ENCODE results near the gene SCP2D1. TPM values are rescaled to one million over a fixed set of nuclear protein-coding genes. Genes with fewer than 3 reads are reported as not detected.

SCP2D1 gene
- total RNA-seq, 1 donor from 2014 or later, result not detected

GRCh38 chr20:18796282-18796833 is 17.2 kb upstream of the SCP2D1 start:
- Mint-ChIP-seq H3K27me3 (ENCODE audit: low read depth) (peaks cover 12% of the 10 kb centered on the region), H3K27ac (ENCODE audit: unreplicated experiment) (no peak overlapping the region), H3K4me1 (ENCODE audit: low read depth) (peaks cover 10% of the 10 kb centered on the region), H3K9me3 (ENCODE audit: low read depth) (peaks cover 14% of the 10 kb centered on the region), H3K36me3 (ENCODE audit: low read depth) (no peaks in the 10 kb centered on the region), H3K4me3 (ENCODE audit: unreplicated experiment) (no peak overlapping the region)
- no peak for TF ChIP-seq CTCF (IDR thresholded peaks at IDR 0.05)
- DNase-seq (ENCODE audit: low spot score), result no peak

- H3K36me3 Mint-ChIP-seq (ENCODE audit: low read depth), result no peaks in the 10 kb centered on the region
- H3K27ac Mint-ChIP-seq (ENCODE audit: unreplicated experiment), result no peak overlapping the region
- no peak for TF ChIP-seq CTCF (IDR thresholded peaks at IDR 0.05)
- no peaks in the 10 kb centered on the region for H3K4me1 Mint-ChIP-seq (ENCODE audit: low read depth)
- no peak overlapping the region for H3K4me3 Mint-ChIP-seq (ENCODE audit: unreplicated experiment)
- H3K9me3 Mint-ChIP-seq (ENCODE audit: low read depth), result peaks cover 7% of the 10 kb centered on the region
- H3K27me3 Mint-ChIP-seq (ENCODE audit: low read depth), result peaks cover 4% of the 10 kb centered on the region
- DNase-seq (ENCODE audit: low spot score), result no peak
Measured at GRCh38 chr20:18801516-18801915, 12.1 kb upstream of the SCP2D1 start.

- Mint-ChIP-seq H3K36me3 (ENCODE audit: low read depth) (no peaks in the 10 kb centered on the region), H3K9me3 (ENCODE audit: low read depth) (peaks cover 9% of the 10 kb centered on the region), H3K27ac (ENCODE audit: unreplicated experiment) (no peak overlapping the region), H3K4me1 (ENCODE audit: low read depth) (no peaks in the 10 kb centered on the region), H3K4me3 (ENCODE audit: unreplicated experiment) (no peak overlapping the region), H3K27me3 (ENCODE audit: low read depth) (peaks cover 4% of the 10 kb centered on the region)
- no peak for TF ChIP-seq CTCF (IDR thresholded peaks at IDR 0.05)
- DNase-seq (ENCODE audit: low spot score), result no peak
Measured at GRCh38 chr20:18802012-18802634, 11.5 kb upstream of the SCP2D1 start.

- Mint-ChIP-seq H3K9me3 (ENCODE audit: low read depth) (peaks cover 5% of the 10 kb centered on the region), H3K36me3 (ENCODE audit: low read depth) (no peaks in the 10 kb centered on the region), H3K4me3 (ENCODE audit: unreplicated experiment) (no peak overlapping the region), H3K4me1 (ENCODE audit: low read depth) (no peaks in the 10 kb centered on the region), H3K27ac (ENCODE audit: unreplicated experiment) (no peak overlapping the region), H3K27me3 (ENCODE audit: low read depth) (no peaks in the 10 kb centered on the region)
- no peak for TF ChIP-seq CTCF (IDR thresholded peaks at IDR 0.05)
- DNase-seq (ENCODE audit: low spot score), result no peak
Measured at GRCh38 chr20:18805881-18806280, 7.7 kb upstream of the SCP2D1 start.

GRCh38 chr20:18808712-18809111 is 4.9 kb upstream of the SCP2D1 start:
- no peaks in the 10 kb centered on the region for H3K27me3 Mint-ChIP-seq (ENCODE audit: low read depth)
- no peak for TF ChIP-seq CTCF (IDR thresholded peaks at IDR 0.05)
- DNase-seq (ENCODE audit: low spot score), result no peak

More at GRCh38 chr20:18808712-18809111, 4.9 kb upstream of the SCP2D1 start:
- Mint-ChIP-seq H3K36me3 (ENCODE audit: low read depth) (no peaks in the 10 kb centered on the region), H3K27ac (ENCODE audit: unreplicated experiment) (no peak overlapping the region), H3K4me3 (ENCODE audit: unreplicated experiment) (no peak overlapping the region), H3K9me3 (ENCODE audit: low read depth) (peaks cover 5% of the 10 kb centered on the region), H3K4me1 (ENCODE audit: low read depth) (no peaks in the 10 kb centered on the region)

All from chondrocyte (in vitro differentiated cells).